ENCODE measurements around the gene IFT172. TPM values are rescaled to one million over a fixed set of nuclear protein-coding genes. Genes with fewer than 3 reads are reported as not detected.
"Not testable (repeated sequence)": the region's sequence is repeated elsewhere in the genome, so short reads cannot be mapped to it uniquely, and the experiment has no call there.

Gene IFT172, protein sequence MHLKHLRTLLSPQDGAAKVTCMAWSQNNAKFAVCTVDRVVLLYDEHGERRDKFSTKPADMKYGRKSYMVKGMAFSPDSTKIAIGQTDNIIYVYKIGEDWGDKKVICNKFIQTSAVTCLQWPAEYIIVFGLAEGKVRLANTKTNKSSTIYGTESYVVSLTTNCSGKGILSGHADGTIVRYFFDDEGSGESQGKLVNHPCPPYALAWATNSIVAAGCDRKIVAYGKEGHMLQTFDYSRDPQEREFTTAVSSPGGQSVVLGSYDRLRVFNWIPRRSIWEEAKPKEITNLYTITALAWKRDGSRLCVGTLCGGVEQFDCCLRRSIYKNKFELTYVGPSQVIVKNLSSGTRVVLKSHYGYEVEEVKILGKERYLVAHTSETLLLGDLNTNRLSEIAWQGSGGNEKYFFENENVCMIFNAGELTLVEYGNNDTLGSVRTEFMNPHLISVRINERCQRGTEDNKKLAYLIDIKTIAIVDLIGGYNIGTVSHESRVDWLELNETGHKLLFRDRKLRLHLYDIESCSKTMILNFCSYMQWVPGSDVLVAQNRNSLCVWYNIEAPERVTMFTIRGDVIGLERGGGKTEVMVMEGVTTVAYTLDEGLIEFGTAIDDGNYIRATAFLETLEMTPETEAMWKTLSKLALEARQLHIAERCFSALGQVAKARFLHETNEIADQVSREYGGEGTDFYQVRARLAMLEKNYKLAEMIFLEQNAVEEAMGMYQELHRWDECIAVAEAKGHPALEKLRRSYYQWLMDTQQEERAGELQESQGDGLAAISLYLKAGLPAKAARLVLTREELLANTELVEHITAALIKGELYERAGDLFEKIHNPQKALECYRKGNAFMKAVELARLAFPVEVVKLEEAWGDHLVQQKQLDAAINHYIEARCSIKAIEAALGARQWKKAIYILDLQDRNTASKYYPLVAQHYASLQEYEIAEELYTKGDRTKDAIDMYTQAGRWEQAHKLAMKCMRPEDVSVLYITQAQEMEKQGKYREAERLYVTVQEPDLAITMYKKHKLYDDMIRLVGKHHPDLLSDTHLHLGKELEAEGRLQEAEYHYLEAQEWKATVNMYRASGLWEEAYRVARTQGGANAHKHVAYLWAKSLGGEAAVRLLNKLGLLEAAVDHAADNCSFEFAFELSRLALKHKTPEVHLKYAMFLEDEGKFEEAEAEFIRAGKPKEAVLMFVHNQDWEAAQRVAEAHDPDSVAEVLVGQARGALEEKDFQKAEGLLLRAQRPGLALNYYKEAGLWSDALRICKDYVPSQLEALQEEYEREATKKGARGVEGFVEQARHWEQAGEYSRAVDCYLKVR (N-terminal part only)
- total RNA-seq, result 13.9 and 26.8 TPM in 2 replicates

DNA sequence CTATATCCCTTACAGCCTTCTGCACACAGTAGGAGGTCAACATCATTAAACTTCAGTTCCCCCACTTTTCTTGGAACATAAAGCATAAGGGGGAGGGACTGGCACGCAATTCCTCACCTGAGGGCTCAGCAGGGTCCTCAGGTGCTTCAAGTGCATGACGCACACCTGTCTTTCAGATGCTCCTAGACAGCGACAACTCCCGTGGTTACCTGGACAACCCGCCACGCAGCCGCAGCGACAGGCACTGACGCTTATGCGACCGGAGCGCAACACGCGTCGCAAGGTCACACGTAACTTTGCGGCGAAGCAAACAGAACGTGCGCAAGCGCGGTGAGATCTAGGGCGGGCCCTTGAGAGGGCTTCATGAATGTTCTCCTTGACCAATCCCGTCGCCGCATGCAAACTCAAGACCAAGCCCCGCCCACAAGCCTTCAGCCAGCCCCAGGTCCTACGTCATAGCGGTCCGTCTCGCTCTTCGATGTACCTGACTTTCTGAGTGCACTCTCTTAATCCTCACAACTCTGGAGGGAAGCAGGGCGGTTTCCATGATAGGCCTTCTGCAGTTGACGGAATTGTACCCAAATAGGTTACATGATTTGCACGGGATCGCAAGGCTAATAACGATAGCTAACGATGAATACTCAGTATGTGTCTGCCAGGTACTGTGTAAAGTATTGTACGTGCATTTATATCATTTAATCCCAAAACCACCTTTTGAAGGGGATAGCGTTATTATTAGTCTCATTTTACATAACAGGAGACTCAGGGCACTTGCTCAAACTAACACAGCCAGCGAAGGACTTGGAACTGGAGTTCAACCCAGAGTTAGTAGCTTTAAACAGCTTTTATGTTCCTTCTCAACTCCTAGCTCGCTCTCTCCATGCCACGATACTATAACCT is at the start of gene IFT172:
IFT172 (minus strand) TSS at position 246 of the 900 bp plus-strand sequence; CDS start at position 156, 90 bp downstream.
- peak; percentile 89 for DNase-seq (ENCODE audit: extremely low read depth, low read depth, low spot score)

DNA sequence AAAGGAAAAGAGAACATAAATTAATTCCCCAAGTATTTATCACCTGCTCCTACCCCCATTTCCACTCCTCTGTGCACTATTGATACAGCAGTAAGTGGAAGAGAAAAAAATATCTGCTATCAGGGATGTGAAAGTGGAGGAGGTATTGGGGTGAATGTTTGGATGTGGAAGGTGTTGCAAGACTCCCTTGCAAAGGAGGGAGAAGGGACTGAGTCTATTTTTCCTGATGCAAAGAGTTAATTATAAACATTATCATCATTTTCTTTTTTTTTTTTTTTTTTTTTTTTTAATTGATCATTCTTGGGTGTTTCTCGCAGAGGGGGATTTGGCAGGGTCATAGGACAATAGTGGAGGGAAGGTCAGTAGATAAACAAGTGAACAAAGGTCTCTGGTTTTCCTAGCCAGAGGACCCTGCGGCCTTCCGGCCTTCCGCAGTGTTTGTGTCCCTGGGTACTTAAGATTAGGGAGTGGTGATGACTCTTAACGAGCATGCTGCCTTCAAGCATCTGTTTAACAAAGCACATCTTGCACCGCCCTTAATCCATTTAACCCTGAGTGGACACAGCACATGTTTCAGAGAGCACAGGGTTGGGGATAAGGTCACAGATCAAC is 49.4 kb upstream of the IFT172 start:
- DNase-seq (ENCODE audit: extremely low read depth, low read depth, low spot score), result not testable (repeated sequence)

DNA sequence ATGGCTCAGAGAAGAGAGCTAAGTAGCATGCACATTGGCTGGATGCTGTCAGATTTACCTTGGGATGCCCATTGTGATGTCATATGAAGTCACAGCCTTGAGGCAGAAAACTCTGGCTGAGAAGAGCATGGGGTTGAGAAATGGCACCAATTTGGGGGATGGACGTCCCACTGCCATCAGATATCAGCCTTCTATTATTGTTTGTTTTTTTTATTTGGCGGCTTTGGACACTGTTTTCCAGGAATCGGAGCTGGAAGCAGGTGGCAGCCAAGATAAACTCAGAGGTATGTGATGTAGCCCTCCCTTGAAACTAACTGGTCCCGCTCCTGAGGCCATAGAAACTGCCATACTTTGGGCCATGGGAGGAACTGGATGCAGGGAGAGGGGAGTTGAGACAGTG is 47.7 kb upstream of the IFT172 start:
- DNase-seq (ENCODE audit: extremely low read depth, low read depth, low spot score), result no peak

DNA sequence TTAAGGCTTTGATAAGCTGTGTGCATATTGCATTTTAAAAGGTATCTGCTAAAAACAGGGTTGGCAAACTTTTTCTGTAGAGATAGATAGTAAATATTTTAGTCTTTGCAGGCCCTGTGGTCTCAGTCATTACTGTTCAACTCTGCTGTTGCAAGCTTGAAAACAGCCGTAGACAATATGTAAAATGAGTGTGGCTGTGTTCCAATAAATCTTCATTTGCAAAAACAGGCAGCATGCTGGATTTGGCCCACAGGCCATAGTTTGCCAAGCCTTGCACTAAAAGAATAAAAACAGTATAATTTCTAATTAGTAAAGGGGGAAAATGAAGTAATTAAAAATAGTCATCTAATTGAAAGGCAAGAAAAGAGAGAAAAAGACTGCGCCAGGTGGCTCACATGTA is 42.4 kb upstream of the IFT172 start:
- no peak for DNase-seq (ENCODE audit: extremely low read depth, low read depth, low spot score)

DNA sequence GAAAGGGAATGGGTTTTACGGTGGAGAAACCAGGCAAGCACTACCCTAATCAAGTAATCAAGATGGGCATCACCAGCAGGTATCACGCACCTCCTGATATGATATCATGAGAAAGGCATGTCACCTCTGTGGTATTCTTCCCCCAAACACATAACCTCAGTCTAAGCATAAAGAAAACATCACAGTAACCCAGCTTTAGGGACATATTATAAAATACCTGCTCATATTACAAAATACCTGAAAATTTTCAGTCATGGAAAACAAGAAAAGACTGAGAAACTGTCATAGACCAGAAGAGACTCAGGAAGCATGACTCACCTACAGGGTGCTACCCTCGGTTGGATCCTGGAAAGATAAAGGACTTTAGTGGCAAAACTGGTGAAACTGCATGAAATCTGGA is 37.6 kb upstream of the IFT172 start:
- DNase-seq (ENCODE audit: extremely low read depth, low read depth, low spot score), result no peak

DNA sequence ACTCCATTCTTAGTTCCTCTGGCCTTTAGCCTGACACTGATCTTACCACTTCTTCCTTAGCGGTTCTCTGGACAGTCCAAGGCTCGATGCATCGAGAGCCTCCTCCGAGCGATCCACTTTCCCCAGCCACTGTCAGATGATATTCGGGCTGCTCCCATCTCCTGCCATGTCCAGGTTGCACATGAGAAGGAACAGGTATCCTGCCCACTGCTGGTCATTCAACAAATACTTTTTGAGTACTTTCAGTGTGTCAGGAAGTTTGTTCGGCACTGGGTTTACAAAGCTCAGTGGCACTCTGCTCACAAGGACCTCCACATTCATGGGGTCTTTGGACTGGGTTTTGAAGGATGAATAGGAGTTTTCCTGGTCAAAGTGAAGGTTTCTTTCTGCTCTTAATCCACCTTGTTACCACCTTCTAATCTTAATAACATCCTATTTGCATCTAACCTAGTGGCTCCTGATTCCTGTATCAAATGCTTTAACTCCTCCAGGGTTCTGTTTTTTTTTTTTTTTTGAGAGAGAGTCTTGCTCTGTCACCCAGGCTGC is 32.9 kb upstream of the IFT172 start:
- DNase-seq (ENCODE audit: extremely low read depth, low read depth, low spot score), result no peak

DNA sequence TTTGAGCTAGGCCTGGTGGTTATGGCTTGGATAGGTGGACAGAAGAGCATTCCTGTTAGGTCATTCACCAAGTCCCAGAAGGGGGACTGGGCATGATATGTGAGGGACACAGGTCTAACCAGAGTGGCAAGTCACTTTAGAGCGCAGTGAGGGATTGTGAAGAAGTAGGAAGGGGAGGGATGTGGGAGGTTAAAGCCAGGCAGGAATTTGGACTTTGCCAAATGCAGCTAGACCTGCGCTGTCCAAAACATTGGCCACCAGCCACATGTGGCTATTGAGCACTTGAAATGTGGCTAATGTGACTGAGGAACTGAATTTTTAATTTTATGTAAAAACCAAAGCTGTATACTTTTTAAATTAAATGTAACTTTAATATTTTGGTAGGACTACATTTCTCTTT is 30.8 kb upstream of the IFT172 start:
- no peak for DNase-seq (ENCODE audit: extremely low read depth, low read depth, low spot score)

DNA sequence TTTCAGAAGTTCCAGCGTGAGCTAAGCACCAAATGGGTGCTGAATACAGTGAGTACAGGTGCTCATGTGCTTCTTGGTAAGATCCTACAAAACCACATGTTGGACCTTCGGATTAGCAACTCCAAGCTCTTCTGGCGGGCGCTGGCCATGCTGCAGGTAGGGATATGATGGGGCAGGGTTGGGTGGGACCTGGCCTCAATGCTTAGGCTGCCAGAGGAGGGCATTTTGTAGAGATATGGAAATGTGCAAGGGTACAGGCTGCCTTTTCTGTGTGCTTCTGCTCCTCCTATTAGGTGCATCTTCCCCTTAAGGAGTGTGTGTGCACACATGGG is 29.2 kb upstream of the IFT172 start:
- no peak for DNase-seq (ENCODE audit: extremely low read depth, low read depth, low spot score)

DNA sequence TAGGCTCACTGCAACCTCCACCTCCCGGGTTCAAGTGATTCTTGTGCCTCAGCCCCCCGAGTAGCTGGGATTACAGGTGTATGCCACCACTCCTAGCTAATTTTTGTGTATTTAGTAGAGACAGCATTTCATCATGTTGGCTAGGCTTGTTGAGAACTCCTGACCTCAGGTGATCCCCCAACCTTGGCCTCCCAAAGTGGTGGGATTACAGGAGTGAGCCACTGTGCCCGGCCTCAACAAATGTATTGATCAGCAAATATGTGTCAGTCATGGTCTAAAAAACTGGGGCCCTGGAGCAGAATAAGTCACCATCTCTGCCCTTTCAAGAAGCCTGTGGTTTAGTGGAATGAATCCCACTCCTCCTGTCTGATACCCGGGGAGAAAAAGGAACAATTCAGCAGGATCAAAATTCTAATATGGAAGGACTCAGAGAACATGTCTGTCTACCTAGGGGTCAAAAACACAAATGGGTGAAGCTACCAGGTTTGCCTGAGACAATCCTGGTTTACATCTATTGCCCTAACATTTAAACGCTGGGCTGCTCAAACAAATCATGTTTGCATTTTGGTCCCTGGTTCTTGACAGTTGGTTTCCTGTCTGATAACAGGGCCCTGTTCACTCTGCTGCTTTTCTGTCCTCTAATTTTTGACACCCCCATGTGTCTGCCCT is 28.7 kb upstream of the IFT172 start:
- no peak for DNase-seq (ENCODE audit: extremely low read depth, low read depth, low spot score)

DNA sequence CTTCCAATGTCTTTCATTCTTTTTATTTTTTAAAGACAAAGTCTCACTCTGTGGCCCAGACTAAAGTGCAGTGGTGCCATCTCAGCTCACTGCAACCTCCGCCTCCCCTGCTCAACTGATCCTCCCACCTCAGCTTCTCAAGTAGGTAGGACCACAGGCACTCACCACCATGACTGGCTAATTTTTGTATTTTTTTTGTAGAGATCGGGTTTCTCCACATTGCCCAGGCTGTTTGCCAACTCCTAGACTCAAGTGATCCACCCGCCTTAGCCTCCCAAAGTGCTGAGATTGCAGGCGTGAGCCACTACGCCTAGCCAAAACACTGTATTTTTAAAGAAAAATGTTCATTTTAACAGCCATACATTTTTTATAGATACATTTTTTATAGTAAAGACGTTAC is 19.8 kb upstream of the IFT172 start:
- DNase-seq (ENCODE audit: extremely low read depth, low read depth, low spot score), result no peak

DNA sequence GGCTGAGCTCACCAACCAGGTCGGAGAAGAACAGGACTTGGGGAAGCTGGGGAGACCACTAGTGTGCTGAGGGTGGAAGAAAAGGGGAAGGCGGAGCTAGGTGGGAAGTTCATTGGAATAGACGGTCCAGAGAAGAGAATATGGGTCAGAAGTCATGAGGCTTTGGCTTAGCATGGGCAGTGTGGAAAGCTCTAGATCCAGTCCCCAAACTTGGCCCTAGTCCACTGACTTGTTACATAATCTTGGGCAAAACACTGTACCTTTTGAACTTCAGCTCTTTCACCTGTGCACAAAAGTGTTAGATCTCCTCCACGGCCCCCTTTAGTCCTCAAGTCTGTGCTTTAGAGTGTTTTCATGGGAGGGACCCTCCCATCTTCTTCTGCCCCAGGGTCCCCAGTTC is 17.8 kb upstream of the IFT172 start:
- no peak for DNase-seq (ENCODE audit: extremely low read depth, low read depth, low spot score)

DNA sequence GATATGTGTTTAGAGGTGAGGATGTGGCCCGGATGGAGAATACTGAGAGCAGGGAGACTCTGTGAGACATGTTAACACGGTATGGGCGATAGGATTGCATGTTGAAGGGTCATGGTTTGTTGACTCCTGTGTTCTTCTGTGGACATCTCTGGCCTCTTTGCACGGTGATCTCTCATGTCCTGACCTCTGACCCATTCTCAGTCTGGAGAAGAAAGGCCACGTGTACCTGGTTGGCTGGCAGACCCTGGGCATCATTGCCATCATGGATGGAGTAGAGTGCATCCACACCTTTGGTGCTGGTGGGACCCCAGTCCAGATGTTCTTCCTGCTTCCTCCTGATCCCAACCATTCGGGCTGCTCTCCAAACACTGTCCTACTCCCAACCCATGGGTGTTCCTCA is 17.0 kb upstream of the IFT172 start:
- DNase-seq (ENCODE audit: extremely low read depth, low read depth, low spot score), result no peak

DNA sequence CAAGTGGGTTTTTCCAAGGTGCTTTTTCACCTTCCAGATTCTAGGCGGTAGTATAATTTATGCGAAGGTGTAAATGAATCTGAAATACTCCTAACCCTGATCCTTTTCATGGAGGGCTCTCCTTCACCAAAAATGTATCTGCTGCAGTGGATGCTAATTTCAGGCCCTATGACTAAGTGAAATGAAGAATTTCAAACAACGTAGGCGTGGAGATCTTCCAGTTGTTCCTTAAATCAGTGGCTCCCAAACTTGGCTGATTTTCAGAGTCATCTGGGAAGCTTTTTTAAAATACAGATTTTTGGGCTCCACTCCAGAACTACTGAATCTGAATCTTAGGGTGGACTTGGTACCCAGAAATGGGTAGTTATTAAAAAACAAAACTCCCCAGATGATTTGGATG is 12.6 kb upstream of the IFT172 start:
- no peak for DNase-seq (ENCODE audit: extremely low read depth, low read depth, low spot score)

DNA sequence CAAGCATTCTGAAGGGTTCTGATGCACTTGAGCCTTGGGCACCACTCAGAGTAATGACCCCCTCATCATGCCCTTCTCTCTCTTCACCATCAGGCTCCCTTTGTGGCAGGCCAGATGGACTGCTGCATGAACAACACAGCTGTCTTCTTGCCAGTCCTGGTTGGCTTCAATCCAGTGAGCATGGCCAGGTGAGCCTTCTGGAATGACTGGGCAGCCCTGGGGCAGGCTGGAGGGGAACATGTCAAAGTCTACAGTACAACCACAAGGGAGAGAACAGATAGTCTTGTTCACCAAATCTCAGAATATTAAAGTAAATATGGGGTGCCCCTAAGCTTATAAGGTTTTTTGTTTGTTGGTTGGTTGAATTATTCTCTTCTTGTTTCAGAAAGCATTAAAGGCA is 11.5 kb upstream of the IFT172 start:
- DNase-seq (ENCODE audit: extremely low read depth, low read depth, low spot score), result no peak

DNA sequence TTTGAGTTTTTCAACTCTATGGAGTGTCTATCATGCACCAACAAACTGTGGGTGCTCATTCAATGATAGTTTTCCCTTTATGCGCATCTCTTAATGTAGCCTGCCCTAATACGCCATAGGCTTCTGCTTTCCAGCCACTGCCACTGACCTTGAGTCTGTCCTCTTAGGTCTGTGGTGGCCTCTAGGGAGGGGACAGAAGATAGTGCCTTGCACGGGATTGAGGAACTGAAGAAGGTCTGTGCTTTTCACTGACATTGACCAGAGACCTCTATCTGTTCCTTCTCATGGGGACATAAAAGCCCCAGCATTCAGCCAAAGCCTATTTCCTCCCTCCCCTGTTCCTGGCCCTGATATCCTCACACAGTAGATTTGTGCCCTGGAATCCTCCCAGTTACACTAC is 9.4 kb upstream of the IFT172 start:
- no peak for DNase-seq (ENCODE audit: extremely low read depth, low read depth, low spot score)

DNA sequence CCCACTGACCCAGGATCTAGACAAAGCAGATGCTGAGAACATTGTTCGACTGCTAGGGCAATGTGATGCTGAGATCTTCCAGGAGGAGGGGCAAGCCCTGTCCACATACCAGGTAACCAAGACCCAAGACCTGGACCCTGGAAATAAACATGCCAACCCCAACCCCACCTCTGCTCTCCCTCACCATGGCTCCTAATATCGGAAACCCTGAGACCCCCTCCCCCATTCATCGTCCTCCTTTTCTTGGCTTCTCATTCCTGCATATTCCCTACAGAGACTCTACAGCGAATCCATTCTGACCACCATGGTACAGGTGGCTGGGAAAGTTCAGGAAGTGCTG is 7.7 kb upstream of the IFT172 start:
- DNase-seq (ENCODE audit: extremely low read depth, low read depth, low spot score), result no peak

DNA sequence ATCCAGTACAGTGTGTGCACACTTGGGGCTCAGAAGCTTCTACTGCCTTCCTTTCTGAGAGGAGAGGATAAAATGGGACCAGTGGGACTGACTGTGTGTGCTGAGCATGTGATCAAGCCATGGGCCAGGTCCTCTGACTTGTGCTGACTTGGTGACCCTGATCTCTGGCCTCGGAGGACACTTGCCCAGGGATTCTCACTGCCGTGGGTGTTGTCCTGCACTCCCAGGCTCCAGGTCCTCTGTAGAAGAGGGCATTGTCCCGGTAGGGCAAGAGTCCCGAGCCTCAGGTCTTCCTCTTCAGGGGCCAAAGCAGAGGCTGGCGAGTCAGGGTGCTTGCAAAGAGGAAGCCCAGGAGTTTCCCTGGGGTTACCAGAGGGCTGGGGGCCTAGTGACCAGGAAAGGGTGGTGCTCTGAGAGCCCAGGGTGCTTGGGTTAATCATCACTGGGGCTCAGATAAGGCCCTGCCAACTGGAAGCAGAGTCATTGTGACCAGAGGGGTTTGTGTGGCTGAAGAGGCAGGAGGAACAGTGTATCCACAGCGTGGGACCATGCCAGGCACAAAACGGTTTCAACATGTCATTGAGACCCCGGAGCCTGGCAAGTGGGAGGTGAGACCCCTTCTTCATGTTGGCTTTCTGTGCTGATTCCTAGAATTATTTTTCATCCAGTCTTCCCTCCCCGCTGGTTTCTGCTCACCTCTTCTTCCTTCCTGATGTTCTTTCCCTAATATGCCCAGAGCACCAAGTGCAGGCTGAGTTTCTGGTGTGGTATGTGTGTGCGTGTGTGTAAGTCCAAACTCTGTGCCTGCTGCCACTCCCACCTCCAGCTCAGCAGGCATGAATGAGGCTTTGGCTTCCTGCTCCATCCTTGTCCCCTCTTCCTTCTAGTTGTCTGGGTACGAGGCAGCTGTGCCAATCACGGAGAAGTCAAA is 7.1 kb upstream of the IFT172 start, which contains the start of gene GCKR:
GCKR (plus strand) TSS at position 483 of the 931 bp plus-strand sequence; CDS start at position 549, 66 bp downstream.
- no peak for DNase-seq (ENCODE audit: extremely low read depth, low read depth, low spot score)

DNA sequence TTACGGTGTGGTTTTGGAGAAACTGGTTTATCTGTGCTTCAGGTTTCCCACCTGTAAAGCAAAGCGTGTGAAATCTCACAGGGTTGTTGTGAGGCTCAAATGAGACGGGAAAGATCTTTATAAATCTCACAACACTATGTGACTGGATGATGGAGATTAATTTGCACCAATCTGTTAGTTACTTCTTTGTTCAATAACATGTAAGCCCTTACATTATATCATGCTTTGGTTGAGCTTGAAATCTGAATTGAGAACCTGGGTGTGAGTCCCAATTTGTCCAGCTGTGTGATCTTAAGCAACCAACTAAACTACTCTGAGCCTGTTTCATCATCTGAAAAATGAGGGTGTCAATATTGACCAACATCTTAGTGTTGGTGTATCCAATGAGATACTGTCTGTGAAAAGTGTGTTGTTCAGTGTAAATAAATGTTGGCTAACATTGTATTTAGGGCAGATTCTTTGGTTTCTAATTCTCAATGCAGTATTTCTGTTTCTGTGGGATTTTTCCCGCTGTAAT is 6.4 kb upstream of the IFT172 start:
- DNase-seq (ENCODE audit: extremely low read depth, low read depth, low spot score), result no peak
